Chondrocyte (in vitro differentiated cells): ENCODE data around the gene NDUFA12. TPM values are rescaled to one million over a fixed set of nuclear protein-coding genes. Genes with fewer than 3 reads are reported as not detected.

Experiments used
- DNase-seq: peaks from one replicate; pipeline ENCODE4 v3.0.0; 2021; ENCODE audit warnings: mixed read lengths, low spot score
- H3K27ac Mint-ChIP-seq: one replicate; pipeline ENCODE4 v1.8.0; 2021; ENCODE audit warnings: mild to moderate bottlenecking, moderate library complexity, mixed read lengths; ENCODE audit not compliant: unreplicated experiment
- H3K27me3 Mint-ChIP-seq: 2 replicates; pipeline ENCODE4 v1.8.0; 2021; ENCODE audit warnings: low read depth, mixed read lengths
- H3K36me3 Mint-ChIP-seq: 2 replicates; pipeline ENCODE4 v1.8.0; 2021; ENCODE audit warnings: low read depth, mixed read lengths
- H3K4me1 Mint-ChIP-seq: 2 replicates; pipeline ENCODE4 v1.8.0; 2021; ENCODE audit warnings: low read depth, mild to moderate bottlenecking, mixed read lengths
- H3K4me3 Mint-ChIP-seq: one replicate; pipeline ENCODE4 v1.8.0; 2021; ENCODE audit warnings: mild to moderate bottlenecking, moderate library complexity, mixed read lengths; ENCODE audit not compliant: unreplicated experiment
- H3K9me3 Mint-ChIP-seq: 2 replicates; pipeline ENCODE4 v1.8.0; 2021; ENCODE audit warnings: low read depth, mixed read lengths
- total RNA-seq: library from RNA; stranded (reverse); gene quantifications from 3 replicates; pipeline ENCODE4 v1.2.1, GENCODE V29; 2021
- TF ChIP-seq, protein P1 (sequence below): fragments of 200-600 bp; sonication (generic); IDR thresholded peaks from 2 replicates; pipeline ENCODE4 v1.5.0; 2021; ENCODE audit warnings: antibody characterized with exemption, mild to moderate bottlenecking, moderate library complexity

The NDUFA12 gene
- total RNA-seq, 1 donor from 2014 or later, result 76.9 TPM

DNA sequence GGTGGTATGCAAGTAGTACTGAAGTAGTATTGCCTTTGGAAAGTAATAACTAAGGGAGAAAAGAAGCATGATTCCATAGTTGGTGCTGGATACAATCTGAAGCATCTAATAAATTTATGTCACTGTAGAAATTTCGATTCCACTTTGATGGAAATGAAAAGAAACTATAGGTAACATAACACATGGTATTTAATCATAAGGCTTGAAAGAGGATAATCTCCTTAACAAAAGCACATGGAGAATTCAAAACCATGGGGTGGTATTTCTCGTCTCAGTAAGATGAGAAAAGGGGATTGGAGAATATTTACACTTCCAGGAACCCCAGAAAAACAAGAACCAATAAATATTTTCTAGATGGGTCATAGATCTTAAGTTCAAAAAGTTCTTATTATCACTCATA is 72.7 kb downstream of the NDUFA12 start:
- Mint-ChIP-seq H3K27me3 (peaks cover 6% of the 10 kb centered on the region), H3K27ac (no peak overlapping the region), H3K36me3 (no peaks in the 10 kb centered on the region), H3K9me3 (no peaks in the 10 kb centered on the region), H3K4me1 (no peaks in the 10 kb centered on the region), H3K4me3 (no peak overlapping the region)
- no peak for DNase-seq
- TF ChIP-seq, protein P1, sequence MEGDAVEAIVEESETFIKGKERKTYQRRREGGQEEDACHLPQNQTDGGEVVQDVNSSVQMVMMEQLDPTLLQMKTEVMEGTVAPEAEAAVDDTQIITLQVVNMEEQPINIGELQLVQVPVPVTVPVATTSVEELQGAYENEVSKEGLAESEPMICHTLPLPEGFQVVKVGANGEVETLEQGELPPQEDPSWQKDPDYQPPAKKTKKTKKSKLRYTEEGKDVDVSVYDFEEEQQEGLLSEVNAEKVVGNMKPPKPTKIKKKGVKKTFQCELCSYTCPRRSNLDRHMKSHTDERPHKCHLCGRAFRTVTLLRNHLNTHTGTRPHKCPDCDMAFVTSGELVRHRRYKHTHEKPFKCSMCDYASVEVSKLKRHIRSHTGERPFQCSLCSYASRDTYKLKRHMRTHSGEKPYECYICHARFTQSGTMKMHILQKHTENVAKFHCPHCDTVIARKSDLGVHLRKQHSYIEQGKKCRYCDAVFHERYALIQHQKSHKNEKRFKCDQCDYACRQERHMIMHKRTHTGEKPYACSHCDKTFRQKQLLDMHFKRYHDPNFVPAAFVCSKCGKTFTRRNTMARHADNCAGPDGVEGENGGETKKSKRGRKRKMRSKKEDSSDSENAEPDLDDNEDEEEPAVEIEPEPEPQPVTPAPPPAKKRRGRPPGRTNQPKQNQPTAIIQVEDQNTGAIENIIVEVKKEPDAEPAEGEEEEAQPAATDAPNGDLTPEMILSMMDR, result no peak

DNA sequence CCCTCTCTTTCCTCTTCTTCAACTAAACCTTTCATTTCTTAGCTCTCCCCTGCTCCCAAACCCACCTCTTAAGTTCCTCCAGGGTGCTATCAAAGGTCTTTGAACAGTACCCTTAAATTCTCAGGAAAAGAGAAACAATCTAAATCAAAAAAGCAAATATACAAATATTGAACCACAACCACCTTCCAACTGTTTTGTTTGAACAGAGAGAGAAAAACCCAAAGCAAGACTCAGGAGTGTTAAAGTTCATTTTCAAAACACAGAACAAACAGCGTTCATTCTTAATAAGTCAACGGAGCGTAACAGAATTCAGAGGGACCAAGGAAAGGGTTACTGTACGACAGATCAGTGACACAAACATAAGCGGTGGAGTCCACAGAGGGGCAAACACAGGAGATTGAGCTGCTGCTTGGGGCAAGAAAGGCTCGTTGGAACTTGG is 73.3 kb downstream of the NDUFA12 start:
- H3K27me3 Mint-ChIP-seq, result peaks cover 6% of the 10 kb centered on the region
- no peak for DNase-seq
- H3K4me1 Mint-ChIP-seq, result no peaks in the 10 kb centered on the region
- no peaks in the 10 kb centered on the region for H3K36me3 Mint-ChIP-seq
- TF ChIP-seq, protein P1, result no peak
- H3K27ac Mint-ChIP-seq, result no peak overlapping the region
- H3K4me3 Mint-ChIP-seq, result no peak overlapping the region
- H3K9me3 Mint-ChIP-seq, result no peaks in the 10 kb centered on the region

DNA sequence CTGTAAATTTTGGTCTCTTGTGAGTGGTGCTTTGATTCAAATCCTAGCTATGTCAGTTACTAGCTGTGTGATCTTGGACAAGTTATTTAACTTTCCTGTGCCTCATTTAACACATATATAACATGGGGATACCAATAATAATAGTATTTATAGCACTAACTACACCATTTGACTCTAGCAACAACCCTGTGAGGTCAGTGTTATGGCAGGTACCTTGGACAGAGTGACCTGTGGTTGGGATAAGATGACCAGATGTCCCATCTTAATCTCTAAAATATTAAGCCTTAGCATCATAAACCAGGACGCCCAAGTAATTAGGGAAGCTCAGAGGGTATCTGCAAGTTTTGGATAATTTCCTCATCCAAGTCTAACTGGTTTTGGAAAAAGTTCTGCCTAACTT is 73.7 kb downstream of the NDUFA12 start:
- Mint-ChIP-seq H3K9me3 (no peaks in the 10 kb centered on the region), H3K27ac (no peak overlapping the region), H3K4me3 (no peak overlapping the region), H3K4me1 (no peaks in the 10 kb centered on the region), H3K27me3 (peaks cover 6% of the 10 kb centered on the region), H3K36me3 (no peaks in the 10 kb centered on the region)
- TF ChIP-seq, protein P1, result no peak
- no peak for DNase-seq

DNA sequence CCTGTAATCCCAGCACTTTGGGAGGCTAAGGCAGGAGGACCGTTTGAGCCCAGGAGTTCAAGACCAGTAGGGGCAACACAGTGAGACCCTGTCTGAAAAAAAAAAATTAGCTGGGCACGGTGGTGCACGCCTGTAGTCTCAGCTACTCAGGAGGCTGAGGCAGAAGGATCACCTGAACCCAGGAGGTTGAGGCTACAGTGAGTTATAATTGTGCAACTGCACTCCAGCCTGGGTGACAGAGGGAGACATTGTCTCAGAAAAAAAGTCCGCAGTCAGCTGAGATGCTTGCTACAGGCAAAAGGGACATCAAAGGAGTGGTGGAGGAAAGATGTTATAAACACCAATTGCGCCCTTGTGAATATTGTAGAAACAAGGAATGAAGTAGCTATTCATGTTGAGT is 77.8 kb downstream of the NDUFA12 start:
- TF ChIP-seq, protein P1, result no peak
- Mint-ChIP-seq H3K4me1 (no peaks in the 10 kb centered on the region), H3K36me3 (no peaks in the 10 kb centered on the region), H3K27ac (no peak overlapping the region), H3K4me3 (no peak overlapping the region), H3K27me3 (peaks cover 6% of the 10 kb centered on the region), H3K9me3 (no peaks in the 10 kb centered on the region)
- DNase-seq, result no peak

DNA sequence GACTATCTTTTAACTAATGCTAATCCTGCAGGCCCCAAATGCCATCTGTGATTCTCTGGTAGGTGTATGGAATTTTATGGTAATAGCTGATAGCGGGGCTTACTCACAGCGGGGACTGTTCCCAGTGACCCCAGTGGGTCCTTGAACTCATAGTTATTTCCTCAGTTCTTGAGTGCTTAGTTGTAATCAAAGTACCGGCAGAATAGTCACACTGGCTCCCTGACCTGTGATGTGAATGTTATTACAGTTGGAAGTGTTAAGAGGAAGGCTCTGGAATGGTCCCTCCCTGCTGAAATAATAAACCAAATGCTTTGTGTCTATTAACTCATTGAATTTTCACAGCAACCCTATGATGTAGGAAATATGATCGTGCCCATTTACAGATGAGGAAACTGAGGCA is 78.3 kb downstream of the NDUFA12 start:
- no peak overlapping the region for H3K27ac Mint-ChIP-seq
- TF ChIP-seq, protein P1, result no peak
- no peak overlapping the region for H3K4me3 Mint-ChIP-seq
- peaks cover 2% of the 10 kb centered on the region for H3K27me3 Mint-ChIP-seq
- no peaks in the 10 kb centered on the region for H3K9me3 Mint-ChIP-seq
- H3K36me3 Mint-ChIP-seq, result no peaks in the 10 kb centered on the region
- no peak for DNase-seq
- no peaks in the 10 kb centered on the region for H3K4me1 Mint-ChIP-seq
